IPS DF 6.9 (cell line): Measurements from ENCODE around the gene CTSD.

Experiments
- DNase-seq: peaks from one replicate; pipeline ENCODE4 v3.0.0-alpha.2; 2013; ENCODE audit warnings: low read depth, low spot score
- H3K27ac ChIP-seq: one replicate; pipeline ENCODE4 v1.5.1; 2013; ENCODE audit warnings: low read length, control low read depth
- H3K27me3 ChIP-seq: 2 replicates; pipeline ENCODE4 v1.6.1; 2013; ENCODE audit warnings: mild to moderate bottlenecking, low read length; ENCODE audit not compliant: control insufficient read depth, insufficient read depth
- H3K36me3 ChIP-seq: 2 replicates; pipeline ENCODE4 v1.6.1; 2013; ENCODE audit warnings: low read length; ENCODE audit not compliant: control insufficient read depth, insufficient read depth
- H3K4me1 ChIP-seq: 2 replicates; pipeline ENCODE4 v1.6.1; 2013; ENCODE audit warnings: low read length; ENCODE audit not compliant: control insufficient read depth, insufficient read depth
- H3K4me3 ChIP-seq: 2 replicates; pipeline ENCODE4 v1.5.1; 2013; ENCODE audit warnings: mild to moderate bottlenecking, low read length
- H3K9me3 ChIP-seq: 2 replicates; pipeline ENCODE4 v1.6.1; 2013; ENCODE audit warnings: low read length, inconsistent platforms; ENCODE audit not compliant: control insufficient read depth, insufficient read depth
- WGBS: extraction: QIAGEN DNeasy Blood & Tissue Kit; methylation state at CpG from one replicate; pipeline ENCODE4 v1.1.7; 2013; ENCODE audit warnings: mixed read lengths, missing lambda C conversion rate; ENCODE audit not compliant: insufficient read length, insufficient coverage; 5-methylcytosine and 5-hydroxymethylcytosine counted together

The CTSD gene

DNA sequence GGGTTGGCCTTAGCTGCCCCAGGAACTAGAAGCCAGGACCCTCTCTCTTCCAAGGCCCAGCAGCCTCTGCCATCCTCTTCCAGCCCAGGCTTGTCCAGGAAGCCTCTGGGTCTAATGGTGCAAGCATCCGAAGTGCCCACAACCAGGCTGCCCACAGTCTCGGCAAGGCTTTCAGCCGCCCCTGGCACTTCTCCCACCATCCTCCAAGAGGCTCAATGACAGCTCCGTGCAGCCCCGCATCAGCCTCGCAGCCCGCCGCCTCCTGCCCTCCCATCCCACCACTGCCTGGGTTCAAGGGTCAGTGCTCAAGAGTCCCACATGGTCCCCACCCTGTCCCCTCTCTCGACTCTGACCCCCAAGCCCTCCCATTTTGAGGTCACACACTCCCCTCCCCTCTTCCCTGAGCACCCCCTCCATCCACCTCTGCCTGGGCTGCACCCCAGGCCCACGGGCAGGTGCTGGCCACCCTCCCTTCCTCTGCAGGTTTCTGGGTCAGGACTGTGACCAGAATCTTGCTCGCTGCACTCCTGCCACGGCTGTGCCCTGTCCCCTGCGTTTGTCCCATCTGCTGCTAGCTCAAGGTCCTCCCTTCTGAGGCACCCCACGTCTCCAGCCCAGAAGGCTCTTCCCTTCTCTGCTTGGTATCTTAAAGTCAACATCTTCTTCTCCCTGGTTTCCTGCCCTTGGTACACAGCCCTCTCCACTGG lies 30.6 kb downstream of the CTSD start:
- Histone ChIP-seq H3K27me3 (no peaks in the 10 kb centered on the region), H3K27ac (no peak overlapping the region), H3K36me3 (no peaks in the 10 kb centered on the region), H3K4me3 (no peak overlapping the region), H3K9me3 (no peaks in the 10 kb centered on the region), H3K4me1 (no peaks in the 10 kb centered on the region)
- WGBS = no CpG with 5 or more reads among the region's 14 CpGs
- no peak for DNase-seq

DNA sequence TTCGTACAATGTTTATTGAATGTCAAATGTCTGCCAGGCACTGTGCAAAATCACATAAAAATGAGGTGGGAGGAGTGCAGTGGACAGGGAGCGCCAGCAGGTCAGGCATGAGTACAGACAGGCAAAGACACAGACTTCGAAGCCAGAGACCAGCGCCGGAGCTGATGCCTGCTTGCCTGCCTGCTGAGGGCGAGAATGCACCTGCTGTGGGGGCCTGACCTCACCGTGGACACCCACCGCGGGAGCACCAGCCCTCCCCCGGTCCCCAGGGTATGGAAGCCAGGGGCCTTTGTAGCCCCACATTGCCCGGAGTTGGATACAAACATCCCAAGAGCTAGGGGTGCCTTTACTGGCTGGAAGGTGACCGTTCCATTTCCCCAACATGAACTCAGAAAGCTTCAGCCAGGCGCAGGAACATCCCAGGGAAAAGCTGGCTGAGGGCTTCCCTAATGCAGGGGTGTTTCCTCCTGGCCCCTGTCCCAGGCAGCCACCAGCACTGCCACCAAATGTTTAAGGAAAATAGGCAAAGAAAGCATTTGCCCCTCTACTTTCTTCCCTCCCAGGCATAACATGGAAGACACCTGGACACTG lies 31.2 kb downstream of the CTSD start:
- no peaks in the 10 kb centered on the region for H3K4me1 ChIP-seq
- DNase-seq = no peak
- no peak overlapping the region for H3K4me3 ChIP-seq
- H3K36me3 ChIP-seq = no peaks in the 10 kb centered on the region
- no peaks in the 10 kb centered on the region for H3K27me3 ChIP-seq
- H3K9me3 ChIP-seq = no peaks in the 10 kb centered on the region
- no peak overlapping the region for H3K27ac ChIP-seq
- no CpG with 5 or more reads among the region's 13 CpGs for WGBS

DNA sequence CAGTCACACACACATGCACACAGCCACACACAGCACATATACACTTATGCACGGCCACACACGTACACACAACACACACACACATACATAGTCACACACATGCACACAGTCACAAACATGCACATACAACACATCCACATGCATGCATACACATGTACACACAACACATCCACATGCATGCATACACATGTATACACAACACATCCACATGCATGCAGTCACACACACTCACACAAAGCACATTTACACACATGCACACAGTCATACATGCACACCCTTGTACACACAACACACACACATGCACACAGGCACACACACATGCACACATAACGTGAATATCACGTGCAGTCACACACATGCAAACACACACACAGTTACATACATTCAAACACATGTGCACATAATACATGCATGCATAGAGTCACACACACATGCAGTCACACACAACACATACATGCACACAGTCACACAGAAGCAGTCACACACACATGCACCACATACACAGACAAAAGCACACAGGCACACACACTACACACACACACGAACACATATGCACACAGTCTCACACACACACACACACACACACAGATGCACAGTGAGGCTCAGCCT lies 32.2 kb downstream of the CTSD start:
- WGBS = no CpG with 5 or more reads among the region's 5 CpGs
- no peaks in the 10 kb centered on the region for H3K36me3 ChIP-seq
- H3K27ac ChIP-seq = no peak overlapping the region
- no peak overlapping the region for H3K4me3 ChIP-seq
- H3K9me3 ChIP-seq = no peaks in the 10 kb centered on the region
- H3K27me3 ChIP-seq = no peaks in the 10 kb centered on the region
- no peak for DNase-seq
- no peaks in the 10 kb centered on the region for H3K4me1 ChIP-seq

DNA sequence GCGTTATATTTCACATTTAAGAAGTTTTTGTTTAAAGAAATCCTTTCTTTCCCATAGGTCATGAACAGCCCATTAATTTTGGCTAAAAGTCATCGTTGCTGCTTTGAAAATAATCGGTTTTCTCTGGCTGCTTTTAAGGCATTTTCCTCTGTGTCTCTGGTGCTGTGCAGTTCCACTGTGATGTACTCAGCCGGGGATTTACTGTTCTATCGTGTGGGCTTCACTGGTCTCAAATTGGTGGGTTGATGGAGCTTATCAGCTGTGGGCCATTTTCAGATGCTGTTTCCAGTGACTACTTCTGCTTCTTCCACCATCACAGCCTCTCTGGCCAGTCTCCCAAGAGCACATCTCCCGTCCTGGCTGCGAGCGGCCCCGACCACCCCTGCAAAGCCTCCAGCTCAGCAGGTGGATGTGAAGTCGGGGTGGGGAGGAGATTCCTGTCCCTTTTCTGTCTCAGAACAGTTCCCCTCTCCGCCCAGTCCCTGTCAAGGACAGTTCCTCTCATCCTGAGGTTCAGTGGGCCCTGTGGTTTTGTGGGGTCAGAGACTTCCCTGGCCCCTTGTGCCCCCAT lies 33.6 kb downstream of the CTSD start:
- no peaks in the 10 kb centered on the region for H3K9me3 ChIP-seq
- H3K27ac ChIP-seq = no peak overlapping the region
- no peak overlapping the region for H3K4me3 ChIP-seq
- no peak for DNase-seq
- no CpG with 5 or more reads among the region's 11 CpGs for WGBS
- no peaks in the 10 kb centered on the region for H3K4me1 ChIP-seq
- no peaks in the 10 kb centered on the region for H3K27me3 ChIP-seq
- no peaks in the 10 kb centered on the region for H3K36me3 ChIP-seq

DNA sequence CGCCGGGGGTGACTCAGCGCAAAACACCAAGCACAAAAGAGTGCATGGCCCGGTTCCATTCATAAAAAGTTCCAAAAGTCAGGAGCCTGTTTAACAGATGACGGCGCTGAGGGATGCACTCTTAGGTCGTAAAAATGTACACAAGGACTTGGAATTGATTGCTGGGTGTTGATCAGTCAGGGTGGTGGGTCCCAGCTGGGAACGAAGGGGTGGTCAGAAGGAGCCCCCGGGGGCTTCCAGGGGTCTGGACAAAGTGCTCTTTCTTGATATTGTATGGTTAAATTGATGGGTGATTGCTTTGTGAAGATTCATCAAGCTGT lies 34.1 kb downstream of the CTSD start:
- Histone ChIP-seq H3K27me3 (no peaks in the 10 kb centered on the region), H3K27ac (no peak overlapping the region), H3K4me1 (no peaks in the 10 kb centered on the region), H3K4me3 (no peak overlapping the region), H3K9me3 (no peaks in the 10 kb centered on the region), H3K36me3 (no peaks in the 10 kb centered on the region)
- no peak for DNase-seq
- WGBS = no CpG with 5 or more reads among the region's 9 CpGs

DNA sequence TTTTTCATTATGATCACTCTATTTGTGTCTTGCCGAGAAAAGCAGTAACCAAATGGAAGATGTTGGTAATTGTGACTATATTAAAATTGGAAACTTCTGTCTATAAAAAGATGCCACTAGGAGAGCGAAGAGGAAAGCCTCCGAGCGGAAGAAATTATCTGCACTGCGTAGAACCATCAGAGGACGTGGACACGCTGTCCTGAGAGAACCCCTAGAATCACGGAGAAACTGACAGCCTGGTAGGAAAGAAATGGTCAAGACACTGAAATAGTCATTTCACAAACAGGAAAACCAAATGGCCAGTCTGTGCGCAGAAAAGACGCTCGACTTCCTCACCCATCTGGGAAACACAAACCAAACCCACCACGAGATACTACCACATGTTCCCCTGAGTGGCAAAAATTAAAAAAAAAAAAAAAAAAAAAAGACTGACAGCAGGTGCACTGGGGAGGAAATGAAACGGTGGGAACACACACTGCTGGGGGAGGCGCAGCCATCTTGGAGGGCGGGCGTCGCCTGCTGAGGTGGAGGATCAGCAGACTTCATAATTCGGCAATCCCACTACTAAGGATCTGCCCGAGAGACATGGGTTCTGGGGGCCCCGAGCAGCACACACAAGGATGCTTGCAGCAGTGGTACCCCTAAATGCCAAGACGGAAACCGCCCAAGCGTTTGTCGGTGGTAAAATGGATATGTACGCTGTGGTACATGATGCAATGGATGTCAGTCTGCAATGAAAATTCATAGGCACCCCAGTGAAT lies 34.6 kb downstream of the CTSD start:
- Histone ChIP-seq H3K27me3 (no peaks in the 10 kb centered on the region), H3K36me3 (no peaks in the 10 kb centered on the region), H3K9me3 (no peaks in the 10 kb centered on the region), H3K4me3 (no peak overlapping the region), H3K27ac (no peak overlapping the region), H3K4me1 (no peaks in the 10 kb centered on the region)
- no peak for DNase-seq
- WGBS = no CpG with 5 or more reads among the region's 25 CpGs

DNA sequence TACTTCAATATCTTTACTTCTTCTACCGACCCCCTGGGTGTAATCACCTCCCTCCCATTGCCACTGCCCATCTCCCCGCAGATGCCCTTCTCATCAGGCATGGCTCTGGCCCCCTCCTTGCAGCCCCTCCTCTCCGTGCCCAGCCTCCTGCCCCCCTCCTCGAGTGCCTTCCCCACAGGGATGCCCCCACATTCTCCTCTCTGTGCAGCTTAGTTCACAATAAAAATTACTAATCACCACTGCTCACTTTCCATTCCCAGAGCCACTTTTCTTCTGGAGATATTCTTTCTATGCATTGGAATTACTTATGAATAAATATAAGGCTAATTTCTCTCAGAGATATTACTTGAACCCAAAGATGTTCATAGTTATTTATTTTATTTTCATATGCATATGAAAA lies 35.4 kb downstream of the CTSD start:
- Histone ChIP-seq H3K27ac (no peak overlapping the region), H3K36me3 (no peaks in the 10 kb centered on the region), H3K4me3 (no peak overlapping the region), H3K27me3 (no peaks in the 10 kb centered on the region), H3K4me1 (no peaks in the 10 kb centered on the region), H3K9me3 (no peaks in the 10 kb centered on the region)
- no peak for DNase-seq
- WGBS = no CpG with 5 or more reads among the region's 4 CpGs

DNA sequence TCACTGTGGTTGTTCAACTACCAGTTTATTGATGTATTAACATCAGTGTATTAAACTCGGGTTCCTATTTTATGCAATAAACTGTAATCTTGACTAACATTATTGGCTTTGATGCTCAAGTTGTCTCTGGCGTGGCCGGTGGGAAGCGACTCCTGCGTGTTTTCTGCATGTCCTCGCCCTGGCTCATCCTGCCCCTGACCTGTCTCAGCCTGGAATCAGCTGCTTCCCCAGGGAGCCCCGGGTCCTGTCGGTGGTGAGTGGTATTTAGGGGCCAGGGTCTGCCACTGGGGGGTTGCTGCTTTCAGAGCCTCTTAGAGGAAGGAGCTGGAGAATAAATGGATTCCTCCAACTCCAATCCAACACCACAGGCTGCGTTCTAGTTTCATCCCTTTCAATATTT lies 35.9 kb downstream of the CTSD start:
- Histone ChIP-seq H3K4me3 (no peak overlapping the region), H3K27ac (no peak overlapping the region), H3K4me1 (no peaks in the 10 kb centered on the region), H3K36me3 (no peaks in the 10 kb centered on the region), H3K27me3 (no peaks in the 10 kb centered on the region), H3K9me3 (no peaks in the 10 kb centered on the region)
- no peak for DNase-seq
- WGBS = no CpG with 5 or more reads among the region's 9 CpGs

DNA sequence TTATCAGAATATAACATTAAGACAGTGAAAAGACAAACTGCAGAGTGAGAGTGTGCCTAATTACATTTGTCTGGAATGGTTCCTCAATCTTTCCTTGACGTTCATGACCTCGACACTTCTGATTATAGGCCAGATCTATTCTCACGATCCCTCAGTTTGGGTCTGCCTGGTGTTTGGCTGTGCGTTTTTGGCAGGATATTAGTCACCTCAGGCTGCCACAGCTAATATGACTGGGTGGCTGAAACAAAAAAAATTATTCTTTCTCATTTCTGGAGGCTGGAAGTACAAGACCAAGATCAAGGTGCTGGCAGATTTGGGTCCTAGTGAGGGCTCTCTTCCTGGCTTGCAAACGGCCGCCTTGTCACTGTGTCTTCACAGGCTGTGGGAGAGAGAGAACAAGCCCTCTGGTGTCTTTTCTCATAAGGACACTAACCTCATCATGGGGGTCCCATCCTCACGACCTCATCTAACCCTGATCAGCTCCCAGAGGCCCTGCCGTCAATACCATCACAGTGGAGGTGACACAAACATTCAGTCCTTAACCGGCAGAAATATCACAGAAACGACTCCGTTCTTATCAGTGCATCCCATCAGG lies 36.5 kb downstream of the CTSD start:
- no peak overlapping the region for H3K27ac ChIP-seq
- no peak for DNase-seq
- no peaks in the 10 kb centered on the region for H3K27me3 ChIP-seq
- no peak overlapping the region for H3K4me3 ChIP-seq
- no peaks in the 10 kb centered on the region for H3K9me3 ChIP-seq
- no CpG with 5 or more reads among the region's 11 CpGs for WGBS
- H3K4me1 ChIP-seq = no peaks in the 10 kb centered on the region
- no peaks in the 10 kb centered on the region for H3K36me3 ChIP-seq

DNA sequence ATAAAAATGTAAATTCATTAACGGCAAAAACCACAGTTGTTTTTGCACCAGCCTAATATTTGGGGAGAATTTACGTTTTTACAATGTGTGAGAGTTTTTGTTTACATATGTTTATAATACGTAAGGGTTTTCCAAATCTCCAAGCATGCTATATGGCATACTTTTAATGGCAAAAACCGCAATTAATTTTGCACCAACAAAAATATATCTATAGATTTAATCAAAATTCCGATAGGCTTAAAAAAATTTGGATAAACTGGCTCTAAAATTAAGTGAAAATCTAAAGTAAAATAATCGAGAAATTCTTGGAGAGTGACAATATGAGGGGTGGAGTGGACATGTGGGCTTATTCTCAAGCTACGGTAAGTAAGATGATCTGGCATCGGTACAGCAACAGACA lies 43.9 kb downstream of the CTSD start:
- no peaks in the 10 kb centered on the region for H3K36me3 ChIP-seq
- no peak overlapping the region for H3K27ac ChIP-seq
- no peak overlapping the region for H3K4me3 ChIP-seq
- WGBS = no CpG with 5 or more reads among the region's 8 CpGs
- no peaks in the 10 kb centered on the region for H3K9me3 ChIP-seq
- H3K4me1 ChIP-seq = no peaks in the 10 kb centered on the region
- DNase-seq = no peak
- no peaks in the 10 kb centered on the region for H3K27me3 ChIP-seq
